ENCODE measurements around the gene HHAT. TPM values are rescaled to one million over a fixed set of nuclear protein-coding genes. Genes with fewer than 3 reads are reported as not detected.

The HHAT gene
- total and polyA plus RNA-seq, 2 of the 4 experiments (the other 2 are of a cell fraction): 1.7 to 2.5 TPM

DNA sequence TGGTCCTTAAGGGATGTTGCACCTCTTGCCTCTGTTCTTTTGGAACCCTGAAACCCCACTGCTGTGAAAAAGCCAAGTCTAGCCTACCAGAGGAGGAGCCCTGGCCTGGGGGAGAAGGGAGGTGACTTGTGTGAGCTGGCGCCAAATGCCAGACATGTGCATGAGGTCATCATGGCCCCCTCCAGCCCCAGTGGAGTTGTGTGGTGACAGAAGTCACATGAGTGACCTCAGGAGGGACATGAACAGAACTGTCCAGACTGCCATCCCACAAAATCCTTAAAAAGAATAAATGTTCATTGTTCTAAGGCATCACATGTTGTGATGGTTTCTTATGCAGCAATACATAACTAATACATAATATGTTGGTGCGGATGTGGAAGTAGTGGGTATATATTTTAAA is 10.8 kb downstream of the HHAT start:
- Histone ChIP-seq H2AFZ (replicated peaks; ENCODE audit: low read length, poor library complexity) (peak overlapping the region; percentile 58), H2AK9ac (replicated peaks; ENCODE audit: low read depth, low read length, poor library complexity) (no peak overlapping the region), H2BK20ac (ENCODE audit: low read depth, low read length) (no peak overlapping the region), H2BK120ac (ENCODE audit: low read depth, low read length) (no peak overlapping the region), H3K23ac (ENCODE audit: low read depth, low read length) (no peak overlapping the region), H3K4me1 (ENCODE audit: control insufficient read depth, insufficient read depth, low read length) (no peaks in the 10 kb centered on the region), H2BK5ac (ENCODE audit: low read depth, low read length, poor library complexity, severe bottlenecking) (no peak overlapping the region), H3K27me3 (ENCODE audit: control insufficient read depth, insufficient read depth, low read length) (no peaks in the 10 kb centered on the region), H3K36me3 (ENCODE audit: control insufficient read depth, insufficient read depth, low read length) (no peaks in the 10 kb centered on the region), H3K56ac (ENCODE audit: extremely low read depth, insufficient read depth, low read length) (no peak overlapping the region), H3K14ac (replicated peaks; ENCODE audit: low read depth, low read length) (no peak overlapping the region), H3K4me2 (ENCODE audit: low read depth, low read length) (no peak overlapping the region), H4K8ac (ENCODE audit: low read depth in 2 of 2, low read length in 2 of 2) (no peak overlapping the region), H3K18ac (ENCODE audit: low read depth, low read length) (no peak overlapping the region), H4K5ac (ENCODE audit: low read depth, low read length) (no peak overlapping the region), H3K27ac (ENCODE audit: insufficient read depth, low read length) (no peak overlapping the region), H3K4me3 (ENCODE audit: insufficient read depth, low read depth, low read length) (no peak overlapping the region), H3K79me1 (ENCODE audit: low read depth in 1 of 2, low read length in 2 of 2) (no peaks in the 10 kb centered on the region), H3K9me1 (ENCODE audit: insufficient read depth, low read length) (peaks cover 5% of the 10 kb centered on the region; the same call in 1 of the 2 replicates), H4K20me1 (ENCODE audit: insufficient read depth, low read length) (no peaks in the 10 kb centered on the region), H2BK15ac (ENCODE audit: low read depth, low read length) (no peak overlapping the region), H2AK5ac (ENCODE audit: low read depth, low read length) (no peak overlapping the region), H4K91ac (ENCODE audit: insufficient read depth, low read depth, low read length) (no peak overlapping the region), H3K4ac (ENCODE audit: low read depth, low read length) (no peak overlapping the region), H3K9ac (ENCODE audit: low read depth, low read length) (no peak overlapping the region), H3K9me3 (ENCODE audit: control insufficient read depth, insufficient read depth, low read length) (no peaks in the 10 kb centered on the region)
- ChIA-PET POLR2A (ENCODE audit: unreplicated experiment) (no interaction called here), CTCF (no interaction called here)
- intact Hi-C loops (cut with micrococcal nuclease) (no loop called here), dilution Hi-C loops (cut with HindIII; ENCODE audit: low sequenced_read_pairs, unreplicated experiment) (no loop called here), in situ Hi-C loops (cut with MboI; ENCODE audit: low sequenced_read_pairs) (no loop called here)
- no peak for TF ChIP-seq RCOR1 (IDR thresholded peaks at IDR 0.05; ENCODE audit: insufficient replicate concordance, low read length)
- TF ChIP-seq RAD21 (IDR thresholded peaks at IDR 0.05; ENCODE audit: low read length): no peak
- no peak for TF ChIP-seq SMC3 (IDR thresholded peaks at IDR 0.05; ENCODE audit: low read depth, low read length)
- TF ChIP-seq, protein P1, sequence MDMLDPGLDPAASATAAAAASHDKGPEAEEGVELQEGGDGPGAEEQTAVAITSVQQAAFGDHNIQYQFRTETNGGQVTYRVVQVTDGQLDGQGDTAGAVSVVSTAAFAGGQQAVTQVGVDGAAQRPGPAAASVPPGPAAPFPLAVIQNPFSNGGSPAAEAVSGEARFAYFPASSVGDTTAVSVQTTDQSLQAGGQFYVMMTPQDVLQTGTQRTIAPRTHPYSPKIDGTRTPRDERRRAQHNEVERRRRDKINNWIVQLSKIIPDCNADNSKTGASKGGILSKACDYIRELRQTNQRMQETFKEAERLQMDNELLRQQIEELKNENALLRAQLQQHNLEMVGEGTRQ (IDR thresholded peaks at IDR 0.05; ENCODE audit: low read depth, low read length): no peak
- no peak for TF ChIP-seq MXI1 (IDR thresholded peaks at IDR 0.05; ENCODE audit: borderline replicate concordance, low read depth, low read length)
- TF ChIP-seq NFE2L2 (IDR thresholded peaks at IDR 0.05; ENCODE audit: low read depth, low read length): no peak
- TF ChIP-seq, protein P2, sequence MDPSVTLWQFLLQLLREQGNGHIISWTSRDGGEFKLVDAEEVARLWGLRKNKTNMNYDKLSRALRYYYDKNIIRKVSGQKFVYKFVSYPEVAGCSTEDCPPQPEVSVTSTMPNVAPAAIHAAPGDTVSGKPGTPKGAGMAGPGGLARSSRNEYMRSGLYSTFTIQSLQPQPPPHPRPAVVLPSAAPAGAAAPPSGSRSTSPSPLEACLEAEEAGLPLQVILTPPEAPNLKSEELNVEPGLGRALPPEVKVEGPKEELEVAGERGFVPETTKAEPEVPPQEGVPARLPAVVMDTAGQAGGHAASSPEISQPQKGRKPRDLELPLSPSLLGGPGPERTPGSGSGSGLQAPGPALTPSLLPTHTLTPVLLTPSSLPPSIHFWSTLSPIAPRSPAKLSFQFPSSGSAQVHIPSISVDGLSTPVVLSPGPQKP (IDR thresholded peaks at IDR 0.05; ENCODE audit: borderline replicate concordance, low read depth, low read length): no peak
- no peak for TF ChIP-seq MAZ (IDR thresholded peaks at IDR 0.05; ENCODE audit: borderline replicate concordance, low read depth, low read length)
- no peak for TF ChIP-seq FOS (IDR thresholded peaks at IDR 0.05; ENCODE audit: low read depth, low read length)
- TF ChIP-seq CHD1 (IDR thresholded peaks at IDR 0.05; ENCODE audit: low read depth, low read length): no peak
- no TSS peak for BruUV-seq (replicated peaks)
- no peak for ATAC-seq (ENCODE audit: low read depth)
- WGBS, 2 experiments (ENCODE audit: extremely low coverage in 2 of 2, insufficient read length in 1 of 2): no CpG with 5 or more reads among the region's 2 CpGs
- no peak for DNase-seq
